ENCODE results near the gene AKAP9. TPM values are rescaled to one million over a fixed set of nuclear protein-coding genes. Genes with fewer than 3 reads are reported as not detected.

The AKAP9 gene
- total RNA-seq, 4 donors from 2014 or later = 188 to 236 (median 192) TPM

- Histone ChIP-seq H3K36me3 (no peaks in the 10 kb centered on the region), H3K27ac (no peak overlapping the region), H3K4me3 (no peak overlapping the region), H3K4me1 (no peaks in the 10 kb centered on the region), H3K27me3 (no peaks in the 10 kb centered on the region), H3K9me3 (no peaks in the 10 kb centered on the region)
- TF ChIP-seq POLR2A (IDR thresholded peaks at IDR 0.05) (no peak), CTCF (IDR thresholded peaks at IDR 0.05) (no peak)
- no peak for DNase-seq
Observed at GRCh38 chr7:91913612-91914011, 27.1 kb upstream of the AKAP9 start.

- no peaks in the 10 kb centered on the region for H3K36me3 ChIP-seq
- DNase-seq = no peak
- H3K4me1 ChIP-seq = no peaks in the 10 kb centered on the region
- no peaks in the 10 kb centered on the region for H3K27me3 ChIP-seq
- H3K4me3 ChIP-seq = no peak overlapping the region
- TF ChIP-seq POLR2A (IDR thresholded peaks at IDR 0.05) (no peak), CTCF (IDR thresholded peaks at IDR 0.05) (no peak)
- H3K27ac ChIP-seq = no peak overlapping the region
- no peaks in the 10 kb centered on the region for H3K9me3 ChIP-seq
Observed at GRCh38 chr7:91915401-91916050, 25.1 kb upstream of the AKAP9 start.

GRCh38 chr7:91916051-91916440, 24.6 kb upstream of the AKAP9 start:
- TF ChIP-seq POLR2A (IDR thresholded peaks at IDR 0.05) = no peak
- TF ChIP-seq CTCF (IDR thresholded peaks at IDR 0.05) = no peak
- Histone ChIP-seq H3K27me3 (no peaks in the 10 kb centered on the region), H3K4me1 (no peaks in the 10 kb centered on the region), H3K4me3 (no peak overlapping the region), H3K27ac (no peak overlapping the region), H3K9me3 (no peaks in the 10 kb centered on the region), H3K36me3 (no peaks in the 10 kb centered on the region)
- no peak for DNase-seq

GRCh38 chr7:91918356-91918755, 22.3 kb upstream of the AKAP9 start:
- Histone ChIP-seq H3K9me3 (no peaks in the 10 kb centered on the region), H3K27me3 (no peaks in the 10 kb centered on the region), H3K4me1 (no peaks in the 10 kb centered on the region), H3K36me3 (no peaks in the 10 kb centered on the region), H3K4me3 (no peak overlapping the region), H3K27ac (no peak overlapping the region)
- no peak for TF ChIP-seq CTCF (IDR thresholded peaks at IDR 0.05)
- no peak for TF ChIP-seq POLR2A (IDR thresholded peaks at IDR 0.05)
- no peak for DNase-seq

- Histone ChIP-seq H3K4me3 (no peak overlapping the region), H3K9me3 (no peaks in the 10 kb centered on the region), H3K4me1 (no peaks in the 10 kb centered on the region), H3K27ac (no peak overlapping the region), H3K27me3 (no peaks in the 10 kb centered on the region), H3K36me3 (no peaks in the 10 kb centered on the region)
- TF ChIP-seq CTCF (IDR thresholded peaks at IDR 0.05) (no peak), POLR2A (IDR thresholded peaks at IDR 0.05) (no peak)
- no peak for DNase-seq
Observed at GRCh38 chr7:91922857-91923256, 17.8 kb upstream of the AKAP9 start.

- TF ChIP-seq POLR2A (IDR thresholded peaks at IDR 0.05) = no peak
- TF ChIP-seq CTCF (IDR thresholded peaks at IDR 0.05) = no peak
- H3K27me3 ChIP-seq = no peaks in the 10 kb centered on the region
- no peaks in the 10 kb centered on the region for H3K4me1 ChIP-seq
- DNase-seq = no peak
- no peaks in the 10 kb centered on the region for H3K36me3 ChIP-seq
- H3K9me3 ChIP-seq = no peaks in the 10 kb centered on the region
- H3K4me3 ChIP-seq = no peak overlapping the region
- no peak overlapping the region for H3K27ac ChIP-seq
Observed at GRCh38 chr7:91927912-91928311, 12.8 kb upstream of the AKAP9 start.

All from Peyer's patch (tissue), 4 donors.